Neutrophil (primary cell): ENCODE results near the gene ARHGAP45.

Source experiments
- H3K27ac ChIP-seq: fragments of 200-600 bp; sonication (generic); 2 replicates; pipeline ENCODE4 v1.5.1; 2016; ENCODE audit warnings: mild to moderate bottlenecking, moderate library complexity
- H3K27me3 ChIP-seq: fragments of 200-600 bp; sonication (generic); 2 replicates; pipeline ENCODE4 v1.6.0; 2016; ENCODE audit warnings: mild to moderate bottlenecking
- H3K36me3 ChIP-seq: fragments of 200-600 bp; sonication (generic); 2 replicates; pipeline ENCODE4 v1.5.1; 2017
- H3K4me1 ChIP-seq, 2 experiments: fragments of 200-600 bp in 1 of 2; sonication (generic) in 1 of 2; 1 replicate in 1 of 2; 2 replicates in 1 of 2; pipeline versions ENCODE4 v1.5.1 to v1.6.1; 2013 to 2016; ENCODE audit warnings: low read depth in 1 of 2, low read length in 1 of 2, mild to moderate bottlenecking in 1 of 2, moderate library complexity in 1 of 2; ENCODE audit not compliant: control insufficient read depth in 1 of 2, insufficient read depth in 1 of 2
- H3K4me3 ChIP-seq, 2 experiments: fragments of 200-600 bp in 1 of 2; sonication (generic) in 1 of 2; 1 replicate in 1 of 2; 2 replicates in 1 of 2; pipeline ENCODE4 v1.5.1; 2013 to 2016; ENCODE audit warnings: low read depth in 1 of 2, low read length in 1 of 2, mild to moderate bottlenecking in 1 of 2, moderate library complexity in 1 of 2
- H3K9me3 ChIP-seq: fragments of 200-600 bp; sonication (generic); 2 replicates; pipeline ENCODE4 v1.5.1; 2016
- CTCF ChIP-seq: fragments of 200-600 bp; sonication (generic); IDR thresholded peaks from 2 replicates; pipeline ENCODE4 v1.5.1; 2016; ENCODE audit warnings: antibody characterized with exemption

The ARHGAP45 gene

GRCh38 chr19:1105008-1105872 is 38.3 kb downstream of the ARHGAP45 start:
- no peak for TF ChIP-seq CTCF
- Histone ChIP-seq H3K27ac (peak overlapping the region; percentile 96), H3K36me3 (peaks cover 43% of the 10 kb centered on the region), H3K9me3 (no peaks in the 10 kb centered on the region), H3K4me3 (peak overlapping the region; percentile 73 to 86), H3K27me3 (no peaks in the 10 kb centered on the region), H3K4me1 (peaks cover 59 to 67% of the 10 kb centered on the region in 2 experiments)

GRCh38 chr19:1105873-1106840 is 39.2 kb downstream of the ARHGAP45 start:
- Histone ChIP-seq H3K4me1 (peaks cover 50 to 58% of the 10 kb centered on the region in 2 experiments), H3K27me3 (no peaks in the 10 kb centered on the region)

GRCh38 chr19:1106841-1107660 is 40.1 kb downstream of the ARHGAP45 start:
- peaks cover 61% of the 10 kb centered on the region for H3K36me3 ChIP-seq

More at GRCh38 chr19:1105873-1106840, 39.2 kb downstream of the ARHGAP45 start:
- H3K36me3 ChIP-seq, result peaks cover 52% of the 10 kb centered on the region
- no peaks in the 10 kb centered on the region for H3K9me3 ChIP-seq
- no peak overlapping the region for H3K4me3 ChIP-seq
- H3K27ac ChIP-seq, result peak overlapping the region; percentile 55
- no peak for TF ChIP-seq CTCF

GRCh38 chr19:1107661-1108261 is 40.8 kb downstream of the ARHGAP45 start:
- Histone ChIP-seq H3K36me3 (peaks cover 68% of the 10 kb centered on the region), H3K4me1 (peaks cover 33 to 42% of the 10 kb centered on the region in 2 experiments), H3K4me3 (no peak overlapping the region), H3K27ac (no peak overlapping the region), H3K9me3 (no peaks in the 10 kb centered on the region), H3K27me3 (no peaks in the 10 kb centered on the region)
- no peak for TF ChIP-seq CTCF

More at GRCh38 chr19:1106841-1107660, 40.1 kb downstream of the ARHGAP45 start:
- Histone ChIP-seq H3K4me1 (peaks cover 41 to 49% of the 10 kb centered on the region in 2 experiments), H3K9me3 (no peaks in the 10 kb centered on the region), H3K4me3 (no peak overlapping the region), H3K27ac (peak overlapping the region; percentile 55), H3K27me3 (no peaks in the 10 kb centered on the region)
- TF ChIP-seq CTCF, result no peak
